GM21786 (cell line): ENCODE measurements around the gene RBM47.
"Not testable (repeated sequence)": the region's sequence is repeated elsewhere in the genome, so short reads cannot be mapped to it uniquely, and the experiment has no call there.

Source experiments
- ATAC-seq: cut with Tn5 transposase; IDR thresholded peaks from one replicate; pipeline ENCODE4 v1.9.1; 2021; ENCODE audit not compliant: unreplicated experiment

RBM47 gene

GRCh38 chr4:40418430-40419230, 211.0 kb downstream of the RBM47 start:
- ATAC-seq, result no peak

DNA sequence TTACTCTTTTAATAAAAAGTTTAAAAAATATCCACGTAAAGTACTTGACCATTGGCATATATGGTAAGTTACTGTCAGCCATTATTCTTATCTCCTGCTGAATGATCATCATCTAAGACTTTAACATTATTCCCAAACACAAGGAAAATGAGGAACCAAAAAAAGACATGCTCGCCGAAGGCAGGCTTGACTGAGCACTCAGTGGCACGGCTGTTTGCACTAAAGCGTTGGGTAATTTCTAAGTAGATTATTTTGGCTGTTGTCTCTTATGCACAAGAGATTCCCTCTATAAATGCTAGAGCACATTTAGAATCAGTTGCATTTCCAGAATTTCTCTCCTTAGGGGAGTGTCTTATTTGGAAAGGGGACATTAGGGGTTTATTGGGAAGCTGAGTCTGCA, 211.7 kb downstream of the RBM47 start:
- no peak for ATAC-seq

DNA sequence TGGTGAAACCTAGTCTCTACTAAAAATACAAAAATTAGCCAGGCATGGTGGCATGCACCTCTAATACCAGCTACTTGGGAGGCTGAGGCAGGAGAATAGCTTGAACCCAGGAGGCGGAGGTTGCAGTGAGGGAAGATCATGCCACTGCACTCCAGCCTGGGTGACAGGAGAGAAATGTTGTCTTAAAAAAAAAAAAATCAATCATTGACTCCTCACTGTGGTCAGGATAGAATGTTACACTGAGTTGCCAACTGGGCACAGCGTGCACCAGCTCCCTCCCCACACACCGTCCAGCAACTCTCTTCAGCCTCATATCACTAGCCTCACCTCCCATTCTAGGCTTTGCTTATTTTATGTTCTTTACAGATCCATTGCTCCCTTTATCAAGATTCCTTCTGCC, 215.0 kb downstream of the RBM47 start:
- ATAC-seq, result no peak

GRCh38 chr4:40412866-40413795, 216.5 kb downstream of the RBM47 start:
- ATAC-seq, result no peak

DNA sequence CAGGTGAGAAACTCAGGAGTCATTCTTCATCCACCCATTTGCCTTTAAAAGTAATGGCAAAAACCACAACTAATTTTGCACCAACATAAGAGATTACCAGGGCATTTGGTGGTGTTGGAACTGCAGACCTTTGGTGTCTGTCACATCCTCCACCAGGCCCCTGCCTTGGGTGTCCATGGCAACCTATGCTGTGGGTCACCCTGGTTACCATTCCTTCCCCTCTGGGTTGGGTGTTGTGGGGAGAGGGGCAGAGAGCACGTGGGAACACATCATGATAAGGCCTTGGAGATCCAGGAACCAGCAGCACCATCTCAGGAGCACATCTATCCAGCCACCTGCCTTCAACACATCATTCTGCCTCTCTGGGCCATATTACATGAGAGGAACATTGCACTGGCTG, 217.3 kb downstream of the RBM47 start:
- no peak for ATAC-seq

DNA sequence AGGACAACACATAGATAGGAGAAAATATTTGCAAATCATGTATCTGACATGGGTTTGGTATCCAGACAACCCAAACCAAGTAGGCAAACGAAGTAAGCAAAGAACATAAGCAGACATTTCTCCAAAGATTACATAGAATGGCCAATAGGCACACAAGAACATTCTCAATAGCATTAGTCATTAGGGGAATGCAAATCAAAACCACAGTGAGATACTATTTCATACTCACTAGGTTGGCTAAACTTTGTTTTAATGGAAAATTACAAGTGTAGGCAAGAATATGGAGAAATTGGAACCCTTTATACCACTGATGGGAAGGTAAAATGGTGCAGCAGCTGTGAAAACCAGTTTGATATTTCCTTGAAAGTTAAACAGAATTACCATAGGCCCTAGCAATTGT, 219.8 kb downstream of the RBM47 start:
- no peak for ATAC-seq

DNA sequence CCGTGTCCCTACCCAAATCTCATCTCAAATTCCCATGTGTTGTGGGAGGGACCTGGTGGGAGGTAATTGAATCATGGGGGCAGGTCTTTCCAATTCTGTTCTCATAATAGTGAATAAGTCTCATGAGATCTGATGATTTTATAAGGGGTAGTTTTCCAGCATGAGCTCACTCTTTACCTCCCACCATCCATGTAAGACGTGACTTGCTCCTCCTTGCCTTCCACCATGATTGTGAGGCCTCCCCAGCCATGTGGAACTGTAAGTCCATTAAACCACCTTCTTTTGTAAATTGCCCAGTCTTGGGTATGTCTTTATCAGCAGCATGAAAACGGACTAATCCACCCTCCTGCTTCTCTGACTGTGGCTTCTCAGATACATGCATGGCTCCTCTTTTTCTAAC, 222.2 kb downstream of the RBM47 start:
- ATAC-seq, result not testable (repeated sequence)

GRCh38 chr4:40406340-40406739, 223.3 kb downstream of the RBM47 start:
- no peak for ATAC-seq

GRCh38 chr4:40405193-40405592, 224.5 kb downstream of the RBM47 start:
- no peak for ATAC-seq

DNA sequence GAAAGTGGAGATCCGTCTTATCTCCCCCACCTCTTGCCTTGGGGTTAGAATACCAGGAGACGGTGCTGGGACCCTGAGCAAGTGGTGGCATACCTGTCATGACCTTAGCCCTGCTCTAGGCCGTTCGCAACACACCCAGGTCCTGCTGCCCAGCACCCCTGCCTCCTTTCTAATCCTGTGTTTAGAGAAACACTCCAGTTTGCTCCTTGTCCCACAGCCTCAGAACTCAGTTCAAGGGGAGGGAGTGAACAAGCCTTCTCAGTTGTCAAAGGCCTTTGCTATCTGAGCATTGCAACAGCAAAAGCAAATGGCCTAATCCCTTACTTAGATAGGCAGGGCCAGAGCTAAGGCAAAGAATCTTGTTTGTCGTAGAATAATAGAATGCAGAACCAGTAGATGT, 226.6 kb downstream of the RBM47 start:
- no peak for ATAC-seq

GRCh38 chr4:40402556-40402955, 227.1 kb downstream of the RBM47 start:
- ATAC-seq, result no peak

DNA sequence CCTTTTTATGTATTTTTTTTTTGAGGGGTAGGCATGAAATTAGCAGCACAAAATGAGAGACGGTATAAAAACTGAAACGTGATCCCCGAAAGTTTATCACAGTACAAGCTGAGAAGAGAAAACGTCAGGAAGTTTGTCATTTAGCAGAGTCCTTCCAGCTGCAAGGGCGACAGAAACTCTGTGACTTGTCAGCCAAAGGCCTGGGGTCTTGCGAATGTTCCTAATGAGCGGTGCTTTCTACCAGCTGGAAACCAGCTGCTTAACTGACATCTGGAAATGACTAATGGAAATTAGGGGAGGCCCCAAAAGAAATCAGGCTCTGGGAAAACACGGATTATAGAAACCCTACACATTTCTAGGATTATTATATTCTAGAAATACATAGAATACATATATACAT, 228.0 kb downstream of the RBM47 start:
- ATAC-seq, result no peak

GRCh38 chr4:40401096-40401495, 228.6 kb downstream of the RBM47 start:
- ATAC-seq, result no peak

- ATAC-seq, result no peak
Observed at GRCh38 chr4:40399578-40399977, 230.1 kb downstream of the RBM47 start.

DNA sequence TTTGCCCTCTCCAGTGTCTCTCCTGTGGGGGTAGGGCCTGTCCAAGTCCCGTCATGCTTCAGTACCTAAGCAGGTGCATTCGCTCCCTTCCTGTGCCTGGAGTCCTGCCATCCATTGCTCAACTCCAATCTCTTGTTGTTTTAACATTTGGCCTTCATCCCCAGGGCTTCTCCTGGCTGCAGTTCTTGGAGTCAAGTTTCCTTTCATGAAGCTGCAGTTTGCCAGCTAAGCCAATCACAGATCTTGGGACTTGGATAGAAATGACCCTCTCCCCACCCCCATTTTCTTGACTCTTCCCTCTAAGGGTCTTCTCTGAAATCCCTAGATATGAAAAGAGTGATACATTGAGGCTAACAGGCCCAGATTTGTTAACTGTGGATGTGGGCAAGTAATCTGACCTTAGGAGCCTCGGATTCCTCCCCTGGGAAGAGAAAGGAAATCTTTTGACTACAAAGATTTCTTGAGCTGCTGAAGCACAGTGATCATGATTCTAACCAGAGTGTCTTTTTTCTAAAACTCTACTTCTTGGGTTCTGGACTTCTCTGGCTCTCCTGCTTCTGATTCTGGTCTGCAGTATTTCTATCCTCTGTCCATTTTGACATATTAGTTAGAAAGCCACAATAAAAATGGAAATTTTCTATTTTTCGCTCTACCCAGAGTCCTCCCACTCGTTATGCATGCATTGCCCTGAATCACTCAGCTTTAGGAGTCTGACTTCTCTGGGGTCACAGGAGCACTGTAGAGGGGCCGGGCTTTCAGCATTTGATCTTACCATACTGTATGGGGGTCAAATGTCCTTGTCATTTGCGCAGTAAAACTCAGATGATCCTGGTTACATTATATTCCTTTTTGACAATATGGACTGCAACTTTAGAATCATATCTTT, 233.5 kb downstream of the RBM47 start:
- ATAC-seq, result no peak

- no peak for ATAC-seq
Observed at GRCh38 chr4:40395166-40395900, 234.3 kb downstream of the RBM47 start.

- ATAC-seq, result no peak
Observed at GRCh38 chr4:40394236-40394635, 235.4 kb downstream of the RBM47 start.

GRCh38 chr4:40392241-40392640, 237.4 kb downstream of the RBM47 start:
- ATAC-seq, result not testable (repeated sequence)

DNA sequence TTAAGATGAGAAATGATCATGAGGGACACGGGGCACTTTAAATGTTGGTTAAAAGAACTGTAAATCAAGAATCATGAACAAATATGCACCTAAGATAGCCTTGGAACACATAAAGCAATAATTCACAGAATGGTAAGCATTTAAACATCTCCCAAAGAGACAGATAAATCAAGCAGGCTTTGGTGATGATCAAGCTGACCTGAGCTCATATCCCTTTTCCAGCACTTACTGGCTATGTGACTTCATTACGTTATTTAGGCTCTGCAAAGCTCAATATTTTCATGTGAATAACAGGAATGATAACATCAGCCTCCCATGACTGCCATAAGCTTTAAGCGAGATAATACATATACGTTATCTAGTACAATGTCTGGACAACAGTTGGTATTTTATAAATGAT, 239.7 kb downstream of the RBM47 start:
- ATAC-seq, result no peak

GRCh38 chr4:40388239-40388638, 241.4 kb downstream of the RBM47 start:
- ATAC-seq, result no peak
